SK-N-SH treated with all-trans-retinoic acid at 6 μM for 48 hours (cell line): ENCODE measurements around the gene LMAN1.

ENCODE experiments used
- ATAC-seq: fragments of 200-7000 bp; cut with Tn5 transposase; 3 replicates; pipeline ENCODE4 v1.9.1; 2020; ENCODE audit warnings: mild to moderate bottlenecking, moderate library complexity
- ARNTL ChIP-seq: fragments of 450-650 bp; formaldehyde crosslinking; IDR thresholded peaks from 2 replicates; pipeline ENCODE4 v1.5.0; 2020; ENCODE audit warnings: low read depth, mild to moderate bottlenecking, moderate library complexity, borderline replicate concordance
- BACH2 ChIP-seq: fragments of 250-450 bp; sonication (Bioruptor Pico); IDR thresholded peaks from 2 replicates; pipeline ENCODE4 v1.9.0; 2021; ENCODE audit warnings: mild to moderate bottlenecking, borderline replicate concordance
- CREB5 ChIP-seq: fragments of 250-450 bp; sonication (Bioruptor Pico); IDR thresholded peaks from 2 replicates; pipeline ENCODE4 v1.5.1; 2020; ENCODE audit warnings: low read depth, mild to moderate bottlenecking, moderate library complexity
- CSDC2 ChIP-seq: fragments of 250-450 bp; sonication (Bioruptor Pico); IDR thresholded peaks from 2 replicates; pipeline ENCODE4 v1.5.0; 2020; ENCODE audit warnings: mild to moderate bottlenecking, moderate library complexity
- CSRNP3 ChIP-seq: fragments of 250-450 bp; sonication (Bioruptor Pico); IDR thresholded peaks from 2 replicates; pipeline ENCODE4 v1.5.1; 2021; ENCODE audit warnings: mild to moderate bottlenecking, moderate library complexity
- ESRRG ChIP-seq: fragments of 250-450 bp; sonication (Bioruptor Pico); IDR thresholded peaks from 2 replicates; pipeline ENCODE4 v1.6.1; 2021; ENCODE audit warnings: mild to moderate bottlenecking
- GLIS3 ChIP-seq: fragments of 250-450 bp; sonication (Bioruptor Pico); IDR thresholded peaks from 2 replicates; pipeline ENCODE4 v1.5.0; 2020; ENCODE audit warnings: mild to moderate bottlenecking, moderate library complexity
- ISL1 ChIP-seq: fragments of 250-450 bp; sonication (Bioruptor Pico); IDR thresholded peaks from 2 replicates; pipeline ENCODE4 v2.1.2; 2022; ENCODE audit warnings: mild to moderate bottlenecking, moderate library complexity
- OSR1 ChIP-seq: fragments of 250-450 bp; sonication (Bioruptor Pico); IDR thresholded peaks from 2 replicates; pipeline ENCODE4 v1.8.0; 2022; ENCODE audit warnings: moderate library complexity, mild to moderate bottlenecking, inconsistent platforms
- PPARA ChIP-seq: fragments of 250-450 bp; sonication (Bioruptor Pico); IDR thresholded peaks from 2 replicates; pipeline ENCODE4 v1.5.0; 2020; ENCODE audit warnings: mild to moderate bottlenecking, borderline replicate concordance
- RARB ChIP-seq: fragments of 250-450 bp; sonication (Bioruptor Pico); IDR thresholded peaks from 2 replicates; pipeline ENCODE4 v1.8.0; 2021; ENCODE audit warnings: mild to moderate bottlenecking, moderate library complexity
- SNAI2 ChIP-seq: fragments of 250-450 bp; sonication (Bioruptor Pico); IDR thresholded peaks from 2 replicates; pipeline ENCODE4 v1.5.0; 2020; ENCODE audit warnings: mild to moderate bottlenecking, moderate library complexity
- TCF4 ChIP-seq: fragments of 250-450 bp; sonication (Bioruptor Pico); IDR thresholded peaks from 2 replicates; pipeline ENCODE4 v1.8.0; 2021; ENCODE audit warnings: mild to moderate bottlenecking, moderate library complexity, borderline replicate concordance
- TOX ChIP-seq: fragments of 250-450 bp; sonication (Bioruptor Pico); IDR thresholded peaks from 2 replicates; pipeline ENCODE4 v1.8.0; 2021; ENCODE audit warnings: mild to moderate bottlenecking, moderate library complexity, borderline replicate concordance
- ZC3H10 ChIP-seq: fragments of 250-450 bp; sonication (Bioruptor Pico); IDR thresholded peaks from 2 replicates; pipeline ENCODE4 v1.5.1; 2021; ENCODE audit warnings: mild to moderate bottlenecking, moderate library complexity
- ZNF565 ChIP-seq: fragments of 450-650 bp; formaldehyde crosslinking; conservative IDR thresholded peaks from 2 replicates; pipeline ENCODE4 v1.5.0; 2020; ENCODE audit warnings: low read depth, mild to moderate bottlenecking, moderate library complexity
- ZNF70 ChIP-seq: fragments of 450-650 bp; formaldehyde crosslinking; IDR thresholded peaks from 2 replicates; pipeline ENCODE4 v1.5.0; 2020; ENCODE audit warnings: mild to moderate bottlenecking, moderate library complexity
- ZNF8 ChIP-seq: fragments of 450-650 bp; formaldehyde crosslinking; IDR thresholded peaks from 2 replicates; pipeline ENCODE4 v1.5.0; 2020; ENCODE audit warnings: mild to moderate bottlenecking, moderate library complexity
- TF ChIP-seq, protein P1 (sequence below): fragments of 250-450 bp; sonication (Bioruptor Pico); IDR thresholded peaks from 2 replicates; pipeline ENCODE4 v1.8.0; 2021; ENCODE audit warnings: low read depth, mild to moderate bottlenecking, moderate library complexity, borderline replicate concordance
- TF ChIP-seq, protein P2 (sequence below): fragments of 250-450 bp; sonication (Bioruptor Pico); IDR thresholded peaks from 2 replicates; pipeline ENCODE4 v1.5.0; 2020; ENCODE audit warnings: mild to moderate bottlenecking, moderate library complexity
- TF ChIP-seq, protein P3 (sequence below): fragments of 250-450 bp; sonication (Bioruptor Pico); IDR thresholded peaks from 2 replicates; pipeline ENCODE4 v1.8.0; 2020; ENCODE audit warnings: mild to moderate bottlenecking, moderate library complexity, borderline replicate concordance

Gene LMAN1

DNA sequence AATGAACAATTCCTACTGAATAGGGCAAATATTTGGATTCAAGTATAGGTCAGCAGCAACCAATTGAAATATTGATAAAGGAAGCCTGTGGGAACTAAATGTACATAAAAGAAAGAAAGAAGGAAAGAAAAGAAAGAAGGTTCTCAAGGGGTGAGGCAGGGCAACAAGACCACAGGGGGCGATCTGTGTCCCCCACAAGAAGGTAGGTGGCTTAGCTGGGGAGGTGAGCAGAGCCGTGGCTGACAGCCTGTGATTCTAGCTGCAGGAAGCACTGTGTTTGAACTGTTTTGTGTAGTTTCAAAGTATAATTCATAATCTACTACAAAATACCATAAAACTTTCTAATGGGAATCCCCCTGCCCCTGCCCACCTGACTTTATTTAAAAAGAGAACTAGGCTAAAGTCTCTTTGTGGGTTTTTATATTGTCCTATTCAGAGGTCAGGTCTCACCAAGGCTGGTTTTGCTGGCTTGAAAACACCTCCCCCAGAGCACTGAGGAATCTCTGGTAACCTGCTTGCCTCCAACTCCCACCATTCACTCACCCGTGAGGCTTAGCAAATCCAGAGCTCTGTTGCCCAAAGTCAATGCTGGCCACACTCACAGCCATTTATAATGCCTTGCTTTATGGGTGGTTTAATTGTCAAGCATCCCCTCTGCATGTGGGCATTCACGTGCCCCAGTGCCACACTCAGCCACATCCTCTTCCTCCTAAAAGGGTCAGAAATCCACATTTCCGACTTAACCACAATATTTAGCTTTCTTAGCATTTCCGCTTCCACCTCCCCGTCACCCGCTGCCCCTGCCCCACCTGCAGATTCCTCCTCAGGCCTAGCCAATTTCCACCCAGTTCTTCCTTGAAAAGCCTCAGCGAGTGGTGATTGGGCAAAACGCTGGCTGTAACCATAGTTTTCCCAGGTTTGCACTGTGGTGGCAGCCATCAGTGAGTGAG is 36.4 kb upstream of the LMAN1 start:
- no peak for ATAC-seq
- TF ChIP-seq ZC3H10 (no peak), BACH2 (no peak), PPARA (no peak), ZNF565 (CRISPR knock-in tag) (no peak), OSR1 (no peak), RARB (CRISPR knock-in tag) (no peak), ARNTL (CRISPR knock-in tag) (no peak), TOX (no peak), CSRNP3 (CRISPR knock-in tag) (no peak), ZNF70 (CRISPR knock-in tag) (no peak), ZNF8 (no peak), GLIS3 (CRISPR knock-in tag) (no peak), ESRRG (CRISPR knock-in tag) (no peak), TCF4 (CRISPR knock-in tag) (no peak), CREB5 (CRISPR knock-in tag) (no peak), ISL1 (CRISPR knock-in tag) (no peak), CSDC2 (no peak), SNAI2 (CRISPR knock-in tag) (no peak)
- TF ChIP-seq, protein P1, sequence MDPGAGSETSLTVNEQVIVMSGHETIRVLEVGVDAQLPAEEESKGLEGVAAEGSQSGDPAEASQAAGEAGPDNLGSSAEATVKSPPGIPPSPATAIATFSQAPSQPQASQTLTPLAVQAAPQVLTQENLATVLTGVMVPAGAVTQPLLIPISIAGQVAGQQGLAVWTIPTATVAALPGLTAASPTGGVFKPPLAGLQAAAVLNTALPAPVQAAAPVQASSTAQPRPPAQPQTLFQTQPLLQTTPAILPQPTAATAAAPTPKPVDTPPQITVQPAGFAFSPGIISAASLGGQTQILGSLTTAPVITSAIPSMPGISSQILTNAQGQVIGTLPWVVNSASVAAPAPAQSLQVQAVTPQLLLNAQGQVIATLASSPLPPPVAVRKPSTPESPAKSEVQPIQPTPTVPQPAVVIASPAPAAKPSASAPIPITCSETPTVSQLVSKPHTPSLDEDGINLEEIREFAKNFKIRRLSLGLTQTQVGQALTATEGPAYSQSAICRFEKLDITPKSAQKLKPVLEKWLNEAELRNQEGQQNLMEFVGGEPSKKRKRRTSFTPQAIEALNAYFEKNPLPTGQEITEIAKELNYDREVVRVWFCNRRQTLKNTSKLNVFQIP (CRISPR knock-in tag) = no peak
- TF ChIP-seq, protein P2, sequence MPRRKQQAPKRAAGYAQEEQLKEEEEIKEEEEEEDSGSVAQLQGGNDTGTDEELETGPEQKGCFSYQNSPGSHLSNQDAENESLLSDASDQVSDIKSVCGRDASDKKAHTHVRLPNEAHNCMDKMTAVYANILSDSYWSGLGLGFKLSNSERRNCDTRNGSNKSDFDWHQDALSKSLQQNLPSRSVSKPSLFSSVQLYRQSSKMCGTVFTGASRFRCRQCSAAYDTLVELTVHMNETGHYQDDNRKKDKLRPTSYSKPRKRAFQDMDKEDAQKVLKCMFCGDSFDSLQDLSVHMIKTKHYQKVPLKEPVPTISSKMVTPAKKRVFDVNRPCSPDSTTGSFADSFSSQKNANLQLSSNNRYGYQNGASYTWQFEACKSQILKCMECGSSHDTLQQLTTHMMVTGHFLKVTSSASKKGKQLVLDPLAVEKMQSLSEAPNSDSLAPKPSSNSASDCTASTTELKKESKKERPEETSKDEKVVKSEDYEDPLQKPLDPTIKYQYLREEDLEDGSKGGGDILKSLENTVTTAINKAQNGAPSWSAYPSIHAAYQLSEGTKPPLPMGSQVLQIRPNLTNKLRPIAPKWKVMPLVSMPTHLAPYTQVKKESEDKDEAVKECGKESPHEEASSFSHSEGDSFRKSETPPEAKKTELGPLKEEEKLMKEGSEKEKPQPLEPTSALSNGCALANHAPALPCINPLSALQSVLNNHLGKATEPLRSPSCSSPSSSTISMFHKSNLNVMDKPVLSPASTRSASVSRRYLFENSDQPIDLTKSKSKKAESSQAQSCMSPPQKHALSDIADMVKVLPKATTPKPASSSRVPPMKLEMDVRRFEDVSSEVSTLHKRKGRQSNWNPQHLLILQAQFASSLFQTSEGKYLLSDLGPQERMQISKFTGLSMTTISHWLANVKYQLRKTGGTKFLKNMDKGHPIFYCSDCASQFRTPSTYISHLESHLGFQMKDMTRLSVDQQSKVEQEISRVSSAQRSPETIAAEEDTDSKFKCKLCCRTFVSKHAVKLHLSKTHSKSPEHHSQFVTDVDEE (CRISPR knock-in tag) = no peak

- TF ChIP-seq CSRNP3 (CRISPR knock-in tag) = no peak
- TF ChIP-seq, protein P3, sequence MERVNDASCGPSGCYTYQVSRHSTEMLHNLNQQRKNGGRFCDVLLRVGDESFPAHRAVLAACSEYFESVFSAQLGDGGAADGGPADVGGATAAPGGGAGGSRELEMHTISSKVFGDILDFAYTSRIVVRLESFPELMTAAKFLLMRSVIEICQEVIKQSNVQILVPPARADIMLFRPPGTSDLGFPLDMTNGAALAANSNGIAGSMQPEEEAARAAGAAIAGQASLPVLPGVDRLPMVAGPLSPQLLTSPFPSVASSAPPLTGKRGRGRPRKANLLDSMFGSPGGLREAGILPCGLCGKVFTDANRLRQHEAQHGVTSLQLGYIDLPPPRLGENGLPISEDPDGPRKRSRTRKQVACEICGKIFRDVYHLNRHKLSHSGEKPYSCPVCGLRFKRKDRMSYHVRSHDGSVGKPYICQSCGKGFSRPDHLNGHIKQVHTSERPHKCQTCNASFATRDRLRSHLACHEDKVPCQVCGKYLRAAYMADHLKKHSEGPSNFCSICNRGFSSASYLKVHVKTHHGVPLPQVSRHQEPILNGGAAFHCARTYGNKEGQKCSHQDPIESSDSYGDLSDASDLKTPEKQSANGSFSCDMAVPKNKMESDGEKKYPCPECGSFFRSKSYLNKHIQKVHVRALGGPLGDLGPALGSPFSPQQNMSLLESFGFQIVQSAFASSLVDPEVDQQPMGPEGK (CRISPR knock-in tag) = no peak
- TF ChIP-seq, protein P2 (CRISPR knock-in tag) = no peak
- no peak for TF ChIP-seq OSR1
- no peak for TF ChIP-seq CSDC2
- no peak for ATAC-seq
Observed at GRCh38 chr18:59393381-59393780, 34.3 kb upstream of the LMAN1 start.
